ENCODE data around the gene SNW1.
"Not testable (repeated sequence)": the region's sequence is repeated elsewhere in the genome, so short reads cannot be mapped to it uniquely, and the experiment has no call there.

- not testable (repeated sequence) for TF ChIP-seq EZH2phosphoT487 (IDR thresholded peaks at IDR 0.05; ENCODE audit: borderline replicate concordance, low read length); CTCF (conservative IDR thresholded peaks at IDR 0.05; ENCODE audit: low read depth, low read length); EZH2 (IDR thresholded peaks at IDR 0.05; ENCODE audit: low read length, unreplicated experiment)
These were observed 32.3 kb upstream of the SNW1 start for GRCh38 chr14:77793255-77793654.
